ENCODE measurements around the gene RSBN1L.
"Not testable (repeated sequence)": the region's sequence is repeated elsewhere in the genome, so short reads cannot be mapped to it uniquely, and the experiment has no call there.

The RSBN1L gene

GRCh38 chr7:77770316-77770715 lies 74.1 kb downstream of the RSBN1L start:
- no peak for DNase-seq (ENCODE audit: low read depth in 2 of 2)

GRCh38 chr7:77771901-77772300 lies 75.6 kb downstream of the RSBN1L start:
- no peak for DNase-seq (ENCODE audit: low read depth in 2 of 2)

- DNase-seq (ENCODE audit: low read depth in 2 of 2) = no peak
Observed at GRCh38 chr7:77778535-77778934, 82.3 kb downstream of the RSBN1L start.

- no peak for DNase-seq (ENCODE audit: low read depth in 2 of 2)
Observed at GRCh38 chr7:77782383-77782782, 86.1 kb downstream of the RSBN1L start.

GRCh38 chr7:77783111-77783510 lies 86.9 kb downstream of the RSBN1L start:
- DNase-seq (ENCODE audit: low read depth in 2 of 2) = no peak

GRCh38 chr7:77783545-77783944 lies 87.3 kb downstream of the RSBN1L start:
- no peak for DNase-seq (ENCODE audit: low read depth in 2 of 2)

- DNase-seq (ENCODE audit: low read depth in 2 of 2) = not testable (repeated sequence)
Observed at GRCh38 chr7:77784426-77784825, 88.2 kb downstream of the RSBN1L start.

- DNase-seq (ENCODE audit: low read depth in 2 of 2) = no peak
Observed at GRCh38 chr7:77786018-77786417, 89.8 kb downstream of the RSBN1L start.

GRCh38 chr7:77786741-77787140 lies 90.5 kb downstream of the RSBN1L start:
- DNase-seq (ENCODE audit: low read depth in 2 of 2) = no peak

GRCh38 chr7:77788327-77788902 lies 92.2 kb downstream of the RSBN1L start:
- DNase-seq (ENCODE audit: low read depth in 2 of 2) = no peak

- no peak for DNase-seq (ENCODE audit: low read depth in 2 of 2)
Observed at GRCh38 chr7:77791336-77791735, 95.1 kb downstream of the RSBN1L start.

- no peak for DNase-seq (ENCODE audit: low read depth in 2 of 2)
Observed at GRCh38 chr7:77791956-77792355, 95.7 kb downstream of the RSBN1L start.

- no peak for DNase-seq (ENCODE audit: low read depth in 2 of 2)
Observed at GRCh38 chr7:77794000-77794399, 97.7 kb downstream of the RSBN1L start.

- DNase-seq (ENCODE audit: low read depth in 2 of 2) = no peak
Observed at GRCh38 chr7:77796109-77796508, 99.8 kb downstream of the RSBN1L start.

GRCh38 chr7:77796960-77797359 lies 100.7 kb downstream of the RSBN1L start:
- no peak for DNase-seq (ENCODE audit: low read depth in 2 of 2)

GRCh38 chr7:77797734-77798393 lies 101.6 kb downstream of the RSBN1L start:
- DNase-seq (ENCODE audit: low read depth in 2 of 2) = peak in 1 of 2 experiments; percentile 9

GRCh38 chr7:77798394-77799077 lies 102.3 kb downstream of the RSBN1L start, which contains the start of the genes PHTF2 and TMEM60:
TSS of gene PHTF2 (plus strand) at chr7:77798773.
TSS of gene TMEM60 (minus strand) at chr7:77798434. CDS start at chr7:77794373, 4,061 bp downstream.
- peak; percentile 100 for DNase-seq (ENCODE audit: low read depth in 2 of 2)

GRCh38 chr7:77799078-77799964 lies 103.1 kb downstream of the RSBN1L start:
- no peak for DNase-seq (ENCODE audit: low read depth in 2 of 2)

GRCh38 chr7:77800158-77800557 lies 103.9 kb downstream of the RSBN1L start:
- no peak for DNase-seq (ENCODE audit: low read depth in 2 of 2)

GRCh38 chr7:77800730-77801129 lies 104.5 kb downstream of the RSBN1L start:
- DNase-seq (ENCODE audit: low read depth in 2 of 2) = no peak

GRCh38 chr7:77802557-77803405 lies 106.5 kb downstream of the RSBN1L start:
- no peak for DNase-seq (ENCODE audit: low read depth in 2 of 2)

All from fibroblast of skin of left quadriceps (primary cell).